Measurements from ENCODE around the gene DLD. TPM values are rescaled to one million over a fixed set of nuclear protein-coding genes. Genes with fewer than 3 reads are reported as not detected.

Gene DLD
- total and polyA plus RNA-seq, 9 of the 15 experiments (the other 6 are each of a cell fraction or from before 2014, with no cell fraction given) = 130 to 639 (median 247) TPM

DNA sequence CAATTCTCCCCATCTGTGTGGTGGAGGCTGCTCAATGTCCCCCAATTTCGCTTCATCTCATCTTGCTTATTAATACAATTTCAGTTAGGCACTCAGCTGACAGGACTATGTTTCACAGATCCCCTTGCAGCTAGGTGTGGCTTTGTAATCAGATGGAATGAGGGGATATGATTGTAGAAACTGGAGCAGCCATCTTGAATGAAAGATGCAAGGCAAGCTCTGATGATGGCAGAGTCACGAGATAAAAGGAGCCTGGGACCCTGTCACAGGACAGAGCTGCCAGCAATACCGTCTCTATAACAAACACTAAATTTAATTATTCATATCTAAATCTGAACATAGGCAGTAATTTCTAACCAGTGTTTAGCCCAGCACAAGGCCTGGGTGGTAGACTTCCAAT is 991 bp upstream of the DLD start (continued):
- TF ChIP-seq, protein P1, sequence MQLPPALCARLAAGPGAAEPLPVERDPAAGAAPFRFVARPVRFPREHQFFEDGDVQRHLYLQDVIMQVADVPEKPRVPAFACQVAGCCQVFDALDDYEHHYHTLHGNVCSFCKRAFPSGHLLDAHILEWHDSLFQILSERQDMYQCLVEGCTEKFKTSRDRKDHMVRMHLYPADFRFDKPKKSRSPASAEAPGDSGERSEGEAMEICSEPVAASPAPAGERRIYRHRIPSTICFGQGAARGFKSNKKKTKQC (CRISPR knock-in tag; IDR thresholded peaks at IDR 0.05) = no peak
- TF ChIP-seq NFE2 (IDR thresholded peaks at IDR 0.05; ENCODE audit: low read depth) = no peak
- TF ChIP-seq FOXA3 (CRISPR knock-in tag; conservative IDR thresholded peaks at IDR 0.05 in 1 of 2, IDR thresholded peaks at IDR 0.05 in 1 of 2) = no peak
- no peak for TF ChIP-seq ZNF436 (CRISPR knock-in tag; IDR thresholded peaks at IDR 0.05)
- no peak for TF ChIP-seq ETS2 (tag; IDR thresholded peaks at IDR 0.05; ENCODE audit: borderline replicate concordance, poor library complexity, severe bottlenecking)
- peak; percentile 24 for TF ChIP-seq NEUROD1 (IDR thresholded peaks at IDR 0.05; ENCODE audit: borderline replicate concordance, low read depth, low read length, partially characterized antibody)
- no peak for TF ChIP-seq ZBTB8A (IDR thresholded peaks at IDR 0.05; ENCODE audit: partially characterized antibody)
- TF ChIP-seq SMAD1 (IDR thresholded peaks at IDR 0.05; ENCODE audit: low read depth, low read length, partially characterized antibody) = no peak
- no peak for TF ChIP-seq POLR2AphosphoS2 (IDR thresholded peaks at IDR 0.05; ENCODE audit: low read length)
- TF ChIP-seq ZNF263 (CRISPR knock-in tag; IDR thresholded peaks at IDR 0.05; ENCODE audit: borderline replicate concordance) = no peak
- no peak for TF ChIP-seq POLR2A (conservative IDR thresholded peaks at IDR 0.05)
- TF ChIP-seq NR2C1 (IDR thresholded peaks at IDR 0.05) = 0 out of 2 replicates have a peak, but pooled peaks have one; percentile 13
- TF ChIP-seq NR2C1 (tag; IDR thresholded peaks at IDR 0.05) = no peak
- no peak for TF ChIP-seq POLR2H (tag; IDR thresholded peaks at IDR 0.05; ENCODE audit: low read depth)
- TF ChIP-seq GATA2 (CRISPR knock-in tag; IDR thresholded peaks at IDR 0.05) = peak; percentile 24; the same call in 1 of the 2 replicates
- TF ChIP-seq KDM2B (CRISPR knock-in tag; IDR thresholded peaks at IDR 0.05) = no peak
- TF ChIP-seq CBX3 (IDR thresholded peaks at IDR 0.05; ENCODE audit: borderline replicate concordance in 1 of 2, low read length in 2 of 2) = 0 out of 3 replicates have a peak, but pooled peaks of 1 of the 2 experiments have one; percentile 10
- TF ChIP-seq BCOR (IDR thresholded peaks at IDR 0.05) = no peak
- TF ChIP-seq NUFIP1 (IDR thresholded peaks at IDR 0.05; ENCODE audit: partially characterized antibody) = no peak
- no peak for TF ChIP-seq BRD9 (IDR thresholded peaks at IDR 0.05; ENCODE audit: low read depth, partially characterized antibody)
- no peak for TF ChIP-seq NFIX (CRISPR knock-in tag; IDR thresholded peaks at IDR 0.05; ENCODE audit: low read depth)
- no peak for TF ChIP-seq SMARCC2 (IDR thresholded peaks at IDR 0.05; ENCODE audit: low read depth)
- TF ChIP-seq, protein P2, sequence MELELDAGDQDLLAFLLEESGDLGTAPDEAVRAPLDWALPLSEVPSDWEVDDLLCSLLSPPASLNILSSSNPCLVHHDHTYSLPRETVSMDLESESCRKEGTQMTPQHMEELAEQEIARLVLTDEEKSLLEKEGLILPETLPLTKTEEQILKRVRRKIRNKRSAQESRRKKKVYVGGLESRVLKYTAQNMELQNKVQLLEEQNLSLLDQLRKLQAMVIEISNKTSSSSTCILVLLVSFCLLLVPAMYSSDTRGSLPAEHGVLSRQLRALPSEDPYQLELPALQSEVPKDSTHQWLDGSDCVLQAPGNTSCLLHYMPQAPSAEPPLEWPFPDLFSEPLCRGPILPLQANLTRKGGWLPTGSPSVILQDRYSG (tag; conservative IDR thresholded peaks at IDR 0.05; ENCODE audit: low read depth) = 0 out of 2 replicates have a peak, but pooled peaks have one; percentile 40
